ENCODE measurements around the gene KIF13A.

DNA sequence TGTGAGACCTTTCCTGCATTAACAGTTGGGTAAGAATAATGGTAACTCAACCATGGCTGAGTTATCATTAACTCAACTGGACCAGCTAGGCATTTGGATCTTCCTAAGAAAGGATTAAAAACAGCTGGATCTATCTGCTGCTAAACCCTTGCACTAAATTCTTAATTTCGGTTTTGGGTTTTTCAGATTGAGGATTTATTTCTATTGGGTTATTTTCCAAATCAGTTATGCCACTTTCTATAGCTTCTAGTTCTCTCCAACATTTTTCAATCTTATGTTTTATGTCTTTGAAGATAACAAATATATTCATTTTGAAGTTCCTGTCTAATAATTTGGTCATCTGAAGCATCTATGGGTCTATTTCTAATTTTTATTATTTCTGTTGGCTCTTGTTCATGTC lies 92.5 kb downstream of the KIF13A start:
- TF ChIP-seq, protein P1, sequence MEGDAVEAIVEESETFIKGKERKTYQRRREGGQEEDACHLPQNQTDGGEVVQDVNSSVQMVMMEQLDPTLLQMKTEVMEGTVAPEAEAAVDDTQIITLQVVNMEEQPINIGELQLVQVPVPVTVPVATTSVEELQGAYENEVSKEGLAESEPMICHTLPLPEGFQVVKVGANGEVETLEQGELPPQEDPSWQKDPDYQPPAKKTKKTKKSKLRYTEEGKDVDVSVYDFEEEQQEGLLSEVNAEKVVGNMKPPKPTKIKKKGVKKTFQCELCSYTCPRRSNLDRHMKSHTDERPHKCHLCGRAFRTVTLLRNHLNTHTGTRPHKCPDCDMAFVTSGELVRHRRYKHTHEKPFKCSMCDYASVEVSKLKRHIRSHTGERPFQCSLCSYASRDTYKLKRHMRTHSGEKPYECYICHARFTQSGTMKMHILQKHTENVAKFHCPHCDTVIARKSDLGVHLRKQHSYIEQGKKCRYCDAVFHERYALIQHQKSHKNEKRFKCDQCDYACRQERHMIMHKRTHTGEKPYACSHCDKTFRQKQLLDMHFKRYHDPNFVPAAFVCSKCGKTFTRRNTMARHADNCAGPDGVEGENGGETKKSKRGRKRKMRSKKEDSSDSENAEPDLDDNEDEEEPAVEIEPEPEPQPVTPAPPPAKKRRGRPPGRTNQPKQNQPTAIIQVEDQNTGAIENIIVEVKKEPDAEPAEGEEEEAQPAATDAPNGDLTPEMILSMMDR (IDR thresholded peaks at IDR 0.05), result no peak
- no peak for TF ChIP-seq POLR2A (IDR thresholded peaks at IDR 0.05; ENCODE audit: low read depth)
- TF ChIP-seq POLR2AphosphoS5 (IDR thresholded peaks at IDR 0.05), result no peak
- no peak for TF ChIP-seq EP300 (IDR thresholded peaks at IDR 0.05)
